ENCODE results near the gene FBXO21. TPM values are rescaled to one million over a fixed set of nuclear protein-coding genes. Genes with fewer than 3 reads are reported as not detected.

The FBXO21 gene
- total and polyA plus RNA-seq, 2 experiments from 2014 or later: 46.3 to 84.2 TPM

DNA sequence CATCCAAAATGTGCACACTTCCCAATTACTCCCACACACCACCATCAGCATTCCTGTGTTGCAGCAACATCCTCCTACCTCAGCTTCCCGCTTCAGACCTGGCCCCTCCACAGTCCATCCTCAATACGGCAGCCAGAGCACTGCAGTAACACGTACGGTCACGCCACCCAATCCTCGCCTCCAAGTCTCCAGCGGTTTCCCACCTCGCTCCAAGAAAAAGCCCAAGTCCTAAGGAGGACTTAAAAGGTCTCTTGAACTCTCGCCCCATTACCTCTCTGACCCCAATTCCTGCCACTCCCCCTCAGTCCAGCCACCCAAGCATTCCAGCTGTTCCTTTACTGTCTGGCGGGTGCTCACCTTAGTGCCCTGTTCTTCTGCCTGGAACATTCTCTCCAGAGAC is 12.0 kb downstream of the FBXO21 start:
- Histone ChIP-seq H3K36me3 (ENCODE audit: insufficient read depth) (peaks cover 61% of the 10 kb centered on the region), H2AFZ (no peak overlapping the region), H3K9me2 (ENCODE audit: insufficient read depth) (no peaks in the 10 kb centered on the region), H3K27ac (ENCODE audit: low read depth) (no peak overlapping the region), H4K20me1 (replicated peaks; ENCODE audit: insufficient read depth) (peaks cover 16% of the 10 kb centered on the region), H3K79me2 (replicated peaks; ENCODE audit: insufficient read depth) (peaks cover 19% of the 10 kb centered on the region), H3K27me3 (ENCODE audit: insufficient read depth) (no peaks in the 10 kb centered on the region), H3K4me3 (no peak overlapping the region), H3F3A (replicated peaks; ENCODE audit: low read depth) (no peaks in the 10 kb centered on the region), H3K4me1 (ENCODE audit: insufficient read depth) (no peaks in the 10 kb centered on the region), H3K4me2 (no peak overlapping the region)
- no peak for DNase-seq (ENCODE audit: low spot score)
- Mint-ChIP-seq H3K27ac (no peak overlapping the region), H3K9me3 (no peaks in the 10 kb centered on the region), H3K4me3 (no peak overlapping the region), H3K4me1 (no peaks in the 10 kb centered on the region), H3K36me3 (ENCODE audit: low read depth) (peaks cover 76% of the 10 kb centered on the region), H3K27me3 (ENCODE audit: insufficient read depth, low read depth, poor library complexity) (no peaks in the 10 kb centered on the region)
- no peak for ATAC-seq
- no peak for TF ChIP-seq EZH2phosphoT487 (IDR thresholded peaks at IDR 0.05; ENCODE audit: unreplicated experiment)
- no peak for TF ChIP-seq NANOG (IDR thresholded peaks at IDR 0.05; ENCODE audit: borderline replicate concordance)
- TF ChIP-seq CREB1 (CRISPR knock-in tag; IDR thresholded peaks at IDR 0.05; ENCODE audit: low read depth): no peak
- no peak for TF ChIP-seq EZH2 (IDR thresholded peaks at IDR 0.05; ENCODE audit: low read depth, unreplicated experiment)
- no peak for TF ChIP-seq REST (IDR thresholded peaks at IDR 0.05; ENCODE audit: unreplicated experiment)
- TF ChIP-seq POLR2AphosphoS5 (IDR thresholded peaks at IDR 0.05; ENCODE audit: low read depth): no peak
- TF ChIP-seq, protein P1, sequence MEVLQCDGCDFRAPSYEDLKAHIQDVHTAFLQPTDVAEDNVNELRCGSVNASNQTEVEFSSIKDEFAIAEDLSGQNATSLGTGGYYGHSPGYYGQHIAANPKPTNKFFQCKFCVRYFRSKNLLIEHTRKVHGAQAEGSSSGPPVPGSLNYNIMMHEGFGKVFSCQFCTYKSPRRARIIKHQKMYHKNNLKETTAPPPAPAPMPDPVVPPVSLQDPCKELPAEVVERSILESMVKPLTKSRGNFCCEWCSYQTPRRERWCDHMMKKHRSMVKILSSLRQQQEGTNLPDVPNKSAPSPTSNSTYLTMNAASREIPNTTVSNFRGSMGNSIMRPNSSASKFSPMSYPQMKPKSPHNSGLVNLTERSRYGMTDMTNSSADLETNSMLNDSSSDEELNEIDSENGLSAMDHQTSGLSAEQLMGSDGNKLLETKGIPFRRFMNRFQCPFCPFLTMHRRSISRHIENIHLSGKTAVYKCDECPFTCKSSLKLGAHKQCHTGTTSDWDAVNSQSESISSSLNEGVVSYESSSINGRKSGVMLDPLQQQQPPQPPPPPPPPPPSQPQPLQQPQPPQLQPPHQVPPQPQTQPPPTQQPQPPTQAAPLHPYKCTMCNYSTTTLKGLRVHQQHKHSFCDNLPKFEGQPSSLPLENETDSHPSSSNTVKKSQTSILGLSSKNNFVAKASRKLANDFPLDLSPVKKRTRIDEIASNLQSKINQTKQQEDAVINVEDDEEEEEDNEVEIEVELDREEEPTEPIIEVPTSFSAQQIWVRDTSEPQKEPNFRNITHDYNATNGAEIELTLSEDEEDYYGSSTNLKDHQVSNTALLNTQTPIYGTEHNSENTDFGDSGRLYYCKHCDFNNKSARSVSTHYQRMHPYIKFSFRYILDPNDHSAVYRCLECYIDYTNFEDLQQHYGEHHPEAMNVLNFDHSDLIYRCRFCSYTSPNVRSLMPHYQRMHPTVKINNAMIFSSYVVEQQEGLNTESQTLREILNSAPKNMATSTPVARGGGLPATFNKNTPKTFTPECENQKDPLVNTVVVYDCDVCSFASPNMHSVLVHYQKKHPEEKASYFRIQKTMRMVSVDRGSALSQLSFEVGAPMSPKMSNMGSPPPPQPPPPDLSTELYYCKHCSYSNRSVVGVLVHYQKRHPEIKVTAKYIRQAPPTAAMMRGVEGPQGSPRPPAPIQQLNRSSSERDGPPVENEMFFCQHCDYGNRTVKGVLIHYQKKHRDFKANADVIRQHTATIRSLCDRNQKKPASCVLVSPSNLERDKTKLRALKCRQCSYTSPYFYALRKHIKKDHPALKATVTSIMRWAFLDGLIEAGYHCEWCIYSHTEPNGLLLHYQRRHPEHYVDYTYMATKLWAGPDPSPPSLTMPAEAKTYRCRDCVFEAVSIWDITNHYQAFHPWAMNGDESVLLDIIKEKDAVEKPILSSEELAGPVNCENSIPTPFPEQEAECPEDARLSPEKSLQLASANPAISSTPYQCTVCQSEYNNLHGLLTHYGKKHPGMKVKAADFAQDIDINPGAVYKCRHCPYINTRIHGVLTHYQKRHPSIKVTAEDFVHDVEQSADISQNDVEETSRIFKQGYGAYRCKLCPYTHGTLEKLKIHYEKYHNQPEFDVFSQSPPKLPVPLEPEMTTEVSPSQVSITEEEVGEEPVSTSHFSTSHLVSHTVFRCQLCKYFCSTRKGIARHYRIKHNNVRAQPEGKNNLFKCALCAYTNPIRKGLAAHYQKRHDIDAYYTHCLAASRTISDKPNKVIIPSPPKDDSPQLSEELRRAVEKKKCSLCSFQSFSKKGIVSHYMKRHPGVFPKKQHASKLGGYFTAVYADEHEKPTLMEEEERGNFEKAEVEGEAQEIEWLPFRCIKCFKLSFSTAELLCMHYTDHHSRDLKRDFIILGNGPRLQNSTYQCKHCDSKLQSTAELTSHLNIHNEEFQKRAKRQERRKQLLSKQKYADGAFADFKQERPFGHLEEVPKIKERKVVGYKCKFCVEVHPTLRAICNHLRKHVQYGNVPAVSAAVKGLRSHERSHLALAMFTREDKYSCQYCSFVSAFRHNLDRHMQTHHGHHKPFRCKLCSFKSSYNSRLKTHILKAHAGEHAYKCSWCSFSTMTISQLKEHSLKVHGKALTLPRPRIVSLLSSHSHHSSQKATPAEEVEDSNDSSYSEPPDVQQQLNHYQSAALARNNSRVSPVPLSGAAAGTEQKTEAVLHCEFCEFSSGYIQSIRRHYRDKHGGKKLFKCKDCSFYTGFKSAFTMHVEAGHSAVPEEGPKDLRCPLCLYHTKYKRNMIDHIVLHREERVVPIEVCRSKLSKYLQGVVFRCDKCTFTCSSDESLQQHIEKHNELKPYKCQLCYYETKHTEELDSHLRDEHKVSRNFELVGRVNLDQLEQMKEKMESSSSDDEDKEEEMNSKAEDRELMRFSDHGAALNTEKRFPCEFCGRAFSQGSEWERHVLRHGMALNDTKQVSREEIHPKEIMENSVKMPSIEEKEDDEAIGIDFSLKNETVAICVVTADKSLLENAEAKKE (CRISPR knock-in tag; IDR thresholded peaks at IDR 0.05): no peak
- TF ChIP-seq ZNF331 (CRISPR knock-in tag; IDR thresholded peaks at IDR 0.05; ENCODE audit: low read depth): no peak
- TF ChIP-seq STAT1 (IDR thresholded peaks at IDR 0.05; ENCODE audit: unreplicated experiment): no peak
- TF ChIP-seq ZNF114 (CRISPR knock-in tag; IDR thresholded peaks at IDR 0.05): no peak
- TF ChIP-seq CTCF (conservative IDR thresholded peaks at IDR 0.05; ENCODE audit: low read depth in 2 of 2): no peak
- no peak for TF ChIP-seq JUNB (IDR thresholded peaks at IDR 0.05; ENCODE audit: unreplicated experiment)
- no peak for TF ChIP-seq ETS1 (IDR thresholded peaks at IDR 0.05)
